ENCODE data around the gene ATP13A2.
"Not testable (repeated sequence)": the region's sequence is repeated elsewhere in the genome, so short reads cannot be mapped to it uniquely, and the experiment has no call there.

The ATP13A2 gene

DNA sequence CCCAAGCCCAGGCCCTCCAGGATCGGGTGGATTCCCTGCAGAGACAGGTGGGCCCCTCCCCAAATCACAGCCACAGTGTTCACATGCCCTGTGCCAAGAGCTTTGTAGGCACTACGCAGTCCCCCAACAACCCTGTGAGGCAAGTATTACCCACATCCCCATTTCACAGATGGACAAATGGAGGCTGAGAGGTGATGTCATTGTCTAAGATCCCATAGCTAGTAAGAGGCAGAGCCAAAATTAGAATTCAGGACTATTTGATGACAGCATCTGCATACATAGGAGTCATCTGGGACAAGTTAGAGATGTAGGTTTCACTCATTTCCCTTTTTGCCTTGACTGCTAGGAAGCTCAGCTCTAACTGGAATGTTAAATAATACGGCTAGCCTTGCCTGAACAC lies 43.4 kb downstream of the ATP13A2 start:
- no peak for DNase-seq
- in situ Hi-C loops (cut with MboI; ENCODE audit: low pct_unique_long_range_greater_than_20kb, low sequenced_read_pairs) = no loop called here

DNA sequence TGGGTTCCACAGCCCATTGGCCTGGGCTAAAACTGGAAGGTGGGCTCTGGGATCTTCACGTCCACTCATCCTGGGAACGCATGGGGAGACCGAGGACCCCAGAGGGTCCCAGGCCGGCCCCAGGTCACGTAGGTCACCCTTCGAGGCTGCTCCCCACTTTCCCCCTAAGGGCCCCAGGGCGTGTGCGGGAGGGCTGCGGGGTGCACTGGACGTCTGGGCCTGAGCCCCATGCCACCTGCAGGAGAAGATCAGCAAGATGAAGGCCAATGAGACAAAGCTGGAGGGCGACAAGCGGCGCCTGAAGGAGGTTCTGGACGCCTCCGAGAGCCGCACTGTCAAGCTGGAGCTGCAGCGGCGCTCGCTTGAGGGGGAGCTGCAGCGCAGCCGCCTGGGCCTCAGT lies 43.8 kb downstream of the ATP13A2 start:
- DNase-seq = no peak
- in situ Hi-C loops (cut with MboI; ENCODE audit: low pct_unique_long_range_greater_than_20kb, low sequenced_read_pairs) = no loop called here

DNA sequence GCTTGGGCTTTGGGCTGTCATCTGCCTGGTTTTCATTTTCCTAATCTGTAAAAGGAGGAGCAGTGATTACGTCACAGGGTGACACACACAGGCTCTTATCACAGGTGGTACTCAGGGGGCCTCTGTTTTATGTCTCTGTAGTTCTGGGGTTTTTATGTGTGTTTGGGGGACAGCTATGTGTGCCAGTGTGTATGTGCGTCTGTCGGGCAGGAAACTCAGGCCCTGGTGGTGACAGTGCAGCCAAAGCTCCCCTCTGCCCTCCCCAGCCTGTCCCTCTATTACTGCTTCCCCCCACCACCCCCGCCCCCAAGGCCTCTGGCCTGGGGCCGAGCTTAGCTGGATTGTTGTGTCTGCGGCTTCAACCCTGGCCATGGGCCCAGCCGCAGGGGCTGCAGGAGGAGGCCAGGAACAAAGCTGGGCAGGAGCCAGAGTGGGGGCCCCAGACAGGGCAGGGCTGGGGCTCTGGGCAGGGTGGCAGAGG lies 44.6 kb downstream of the ATP13A2 start:
- in situ Hi-C loops (cut with MboI; ENCODE audit: low pct_unique_long_range_greater_than_20kb, low sequenced_read_pairs) = no loop called here
- no peak for DNase-seq

DNA sequence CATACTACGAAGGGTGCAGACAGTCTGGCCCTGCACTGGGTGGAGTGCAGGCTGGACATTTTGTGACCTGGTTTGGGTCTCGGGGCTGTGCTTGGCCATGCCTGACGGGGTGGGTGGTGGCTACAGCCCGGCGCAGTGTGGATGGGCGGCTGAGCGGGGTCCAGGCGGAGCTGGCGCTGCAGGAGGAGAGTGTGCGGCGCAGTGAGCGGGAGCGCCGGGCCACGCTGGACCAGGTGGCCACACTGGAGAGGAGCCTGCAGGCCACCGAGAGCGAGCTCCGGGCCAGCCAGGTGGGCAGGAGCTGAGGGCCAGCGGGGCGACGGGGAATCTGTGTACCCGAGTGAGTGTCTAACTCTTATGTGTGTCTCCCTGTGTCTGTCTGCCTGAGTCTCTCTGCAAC lies 45.4 kb downstream of the ATP13A2 start:
- in situ Hi-C loops (cut with MboI; ENCODE audit: low pct_unique_long_range_greater_than_20kb, low sequenced_read_pairs) = no loop called here
- no peak for DNase-seq

DNA sequence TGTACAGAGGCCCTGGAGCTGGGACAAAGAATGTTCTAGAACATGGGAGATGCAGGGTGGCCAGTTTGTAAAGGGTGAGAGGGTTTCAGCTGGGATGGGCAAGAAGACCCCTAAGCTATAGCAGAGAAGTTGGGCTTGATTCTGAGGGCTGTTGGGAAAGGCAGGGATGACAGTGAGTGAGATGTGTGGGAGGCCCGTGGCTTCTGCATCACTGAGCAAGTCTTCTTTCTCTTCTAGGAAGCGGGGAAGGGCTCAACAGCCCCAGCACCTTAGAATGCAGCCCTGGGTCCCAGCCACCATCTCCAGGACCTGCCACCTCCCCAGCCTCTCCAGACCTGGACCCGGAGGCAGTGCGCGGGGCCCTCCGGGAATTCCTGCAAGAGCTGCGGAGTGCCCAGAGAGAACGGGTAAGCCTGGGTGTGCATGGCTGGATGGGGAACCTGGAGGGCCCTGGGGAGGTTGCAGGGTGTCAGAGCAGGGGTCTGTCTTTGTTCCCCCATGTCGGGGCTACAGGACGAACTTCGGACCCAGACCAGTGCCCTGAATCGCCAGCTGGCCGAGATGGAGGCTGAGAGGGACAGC lies 46.2 kb downstream of the ATP13A2 start:
- in situ Hi-C loops (cut with MboI; ENCODE audit: low pct_unique_long_range_greater_than_20kb, low sequenced_read_pairs) = no loop called here
- DNase-seq = no peak

DNA sequence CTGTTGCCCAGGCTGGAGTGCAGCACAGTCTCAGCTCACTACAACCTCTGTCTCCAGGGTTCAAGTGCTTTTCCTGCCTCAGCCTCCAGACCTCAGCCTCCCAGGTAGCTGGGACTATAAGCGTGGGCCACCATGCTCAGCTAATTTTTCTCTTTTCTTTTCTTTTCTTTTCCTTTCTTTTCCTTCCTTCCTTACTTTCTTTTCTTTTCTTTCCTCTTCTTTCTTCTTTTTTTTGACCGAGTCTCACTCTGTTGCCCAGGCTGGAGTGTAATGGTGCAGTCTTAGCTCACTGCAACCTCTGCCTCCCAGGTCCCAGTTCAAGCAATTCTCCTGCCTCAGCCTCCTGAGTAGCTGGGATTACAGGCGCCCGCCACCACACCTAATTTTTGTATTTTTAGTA lies 47.6 kb downstream of the ATP13A2 start:
- DNase-seq; in situ Hi-C loops (cut with MboI; ENCODE audit: low pct_unique_long_range_greater_than_20kb, low sequenced_read_pairs): not testable (repeated sequence)

DNA sequence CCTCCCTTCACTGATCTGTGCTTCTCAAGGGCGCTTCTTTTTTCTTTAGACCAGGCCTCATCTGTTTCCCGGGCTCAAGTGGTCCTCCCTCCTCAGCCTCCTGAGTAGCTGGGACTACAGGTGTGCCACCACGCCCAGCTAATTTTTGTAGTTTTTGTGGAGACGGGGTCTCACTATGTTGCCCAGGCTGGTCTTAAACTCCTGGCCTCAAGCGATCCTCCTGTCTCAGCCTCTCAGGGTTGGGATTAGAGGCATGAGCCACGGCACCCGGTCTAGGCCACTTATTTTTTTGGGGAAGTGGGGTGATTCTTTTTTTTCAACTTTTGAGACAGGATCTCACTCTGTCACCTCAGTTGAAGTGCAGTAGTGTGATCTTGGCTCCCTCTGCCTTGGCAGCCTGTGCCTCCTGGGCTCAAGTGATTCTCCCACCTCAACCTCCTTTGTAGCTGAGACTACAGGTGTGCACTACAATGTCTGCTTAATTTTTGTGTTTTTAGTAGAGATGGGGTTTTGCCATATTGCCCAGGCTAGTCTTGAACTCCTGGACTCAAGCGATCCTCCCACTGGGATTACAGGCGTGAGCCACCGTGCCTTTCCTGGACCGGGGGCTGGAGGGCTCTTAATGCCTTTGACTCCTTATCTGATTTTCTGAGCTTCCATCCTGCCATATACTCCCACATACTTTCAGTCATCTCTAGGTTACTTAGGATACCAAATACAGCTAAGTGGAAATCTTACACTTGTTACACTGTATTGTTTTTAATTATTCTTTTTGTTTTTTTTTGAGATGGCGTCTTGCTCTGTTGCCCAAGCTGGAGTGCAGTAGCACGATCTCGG lies 50.2 kb downstream of the ATP13A2 start:
- no peak for DNase-seq
- in situ Hi-C loops (cut with MboI; ENCODE audit: low pct_unique_long_range_greater_than_20kb, low sequenced_read_pairs) = no loop called here

DNA sequence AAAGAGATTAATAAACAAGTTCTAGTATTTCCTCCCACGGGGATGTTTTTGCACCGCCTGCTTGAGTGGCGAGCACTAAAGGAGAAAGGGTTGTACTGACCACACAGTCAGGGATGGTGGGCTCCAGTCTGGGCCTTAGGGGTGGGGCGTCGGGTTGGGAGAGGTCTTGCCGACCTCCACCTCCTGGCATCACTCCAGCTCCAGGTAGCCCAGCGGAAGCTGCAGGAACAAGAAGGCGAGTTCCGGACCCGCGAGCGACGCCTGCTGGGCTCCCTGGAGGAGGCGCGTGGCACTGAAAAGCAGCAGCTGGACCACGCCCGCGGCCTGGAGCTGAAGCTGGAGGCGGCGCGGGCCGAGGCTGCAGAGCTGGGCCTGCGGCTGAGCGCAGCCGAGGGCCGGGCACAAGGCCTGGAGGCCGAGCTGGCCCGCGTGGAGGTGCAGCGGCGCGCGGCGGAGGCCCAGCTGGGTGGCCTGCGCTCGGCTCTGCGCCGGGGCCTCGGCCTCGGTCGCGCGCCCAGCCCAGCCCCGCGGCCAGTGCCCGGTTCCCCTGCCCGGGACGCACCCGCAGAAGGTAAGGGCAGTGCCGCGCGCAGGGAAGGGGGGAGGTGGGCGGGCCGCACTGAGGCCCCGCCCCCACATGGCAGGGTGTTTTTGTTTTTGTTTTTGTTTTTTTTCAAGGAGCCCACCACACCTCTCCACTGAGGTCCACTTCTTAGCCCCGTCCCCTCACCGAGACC lies 51.0 kb downstream of the ATP13A2 start:
- DNase-seq = no peak
- in situ Hi-C loops (cut with MboI; ENCODE audit: low pct_unique_long_range_greater_than_20kb, low sequenced_read_pairs) = no loop called here

DNA sequence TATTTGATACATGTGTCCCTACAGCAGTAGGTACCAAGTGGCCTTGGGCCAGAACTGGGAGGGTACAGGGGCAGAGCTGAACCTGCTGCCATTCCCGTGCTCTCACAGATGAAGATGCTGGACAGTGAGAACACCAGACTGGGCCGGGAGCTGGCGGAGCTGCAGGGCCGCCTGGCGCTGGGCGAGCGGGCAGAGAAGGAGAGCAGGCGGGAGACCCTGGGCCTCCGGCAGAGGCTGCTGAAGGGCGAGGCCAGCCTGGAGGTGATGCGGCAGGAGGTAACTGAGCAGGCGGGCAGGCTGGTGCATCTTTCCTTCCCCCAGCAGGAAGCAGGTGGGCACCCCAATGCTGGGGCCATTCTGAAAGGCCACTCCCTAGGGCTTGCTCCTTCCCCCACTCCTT lies 53.3 kb downstream of the ATP13A2 start:
- in situ Hi-C loops (cut with MboI; ENCODE audit: low pct_unique_long_range_greater_than_20kb, low sequenced_read_pairs) = no loop called here
- DNase-seq = no peak

DNA sequence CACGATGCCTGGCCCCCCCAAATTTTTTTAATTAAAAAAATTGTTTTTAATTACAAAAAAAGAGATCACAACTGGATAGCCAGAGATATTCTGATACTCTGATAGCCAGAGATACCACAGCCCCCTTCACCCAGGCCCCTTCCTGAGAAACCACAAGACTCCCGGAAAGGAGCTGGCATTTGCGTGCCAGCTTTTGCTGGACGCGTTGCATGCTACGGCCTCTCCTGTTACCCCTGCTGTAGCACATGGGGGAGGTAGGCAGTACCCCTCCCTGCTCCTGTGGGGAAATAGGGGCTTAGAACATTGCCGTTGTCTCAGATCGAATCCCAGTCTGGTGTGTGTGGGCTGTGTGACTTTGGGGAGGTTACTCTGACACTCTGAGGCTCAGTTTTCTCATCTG lies 54.0 kb downstream of the ATP13A2 start:
- in situ Hi-C loops (cut with MboI; ENCODE audit: low pct_unique_long_range_greater_than_20kb, low sequenced_read_pairs) = no loop called here
- DNase-seq = no peak

DNA sequence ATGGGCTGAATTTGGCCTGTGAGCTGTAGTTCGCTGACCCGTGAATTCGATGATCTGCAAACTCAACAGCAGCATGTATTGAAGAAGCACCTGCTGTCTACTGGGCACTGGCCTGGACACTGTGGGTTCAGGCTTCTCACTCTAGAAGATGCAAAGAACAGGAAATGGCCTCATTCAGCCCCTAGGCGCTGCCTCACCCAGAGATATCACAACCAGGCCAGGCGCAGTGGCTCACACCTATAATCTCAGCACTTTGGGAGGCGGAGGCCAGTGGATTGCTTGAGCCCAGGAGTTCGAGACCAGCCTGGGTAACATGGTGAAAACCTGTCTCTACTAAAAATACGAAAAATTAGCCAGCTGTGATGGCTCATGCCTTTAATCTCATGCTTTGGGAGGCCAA lies 55.0 kb downstream of the ATP13A2 start:
- no peak for DNase-seq
- in situ Hi-C loops (cut with MboI; ENCODE audit: low pct_unique_long_range_greater_than_20kb, low sequenced_read_pairs) = no loop called here

DNA sequence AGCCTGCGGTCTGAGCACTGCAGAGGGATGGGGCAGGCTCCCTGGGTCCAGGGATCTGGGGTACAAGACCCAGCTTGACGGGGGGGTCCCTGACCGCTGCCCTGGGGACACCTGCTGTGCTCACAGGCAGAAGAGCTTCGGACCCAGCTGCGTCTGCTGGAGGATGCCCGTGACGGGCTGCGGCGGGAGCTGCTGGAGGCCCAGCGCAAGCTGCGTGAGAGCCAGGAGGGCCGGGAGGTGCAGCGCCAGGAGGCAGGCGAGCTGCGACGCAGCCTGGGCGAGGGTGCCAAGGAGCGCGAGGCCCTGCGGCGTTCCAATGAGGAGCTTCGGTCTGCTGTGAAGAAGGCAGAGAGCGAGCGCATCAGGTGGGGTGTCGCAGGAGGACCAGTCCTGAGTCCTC lies 56.5 kb downstream of the ATP13A2 start:
- no peak for DNase-seq

DNA sequence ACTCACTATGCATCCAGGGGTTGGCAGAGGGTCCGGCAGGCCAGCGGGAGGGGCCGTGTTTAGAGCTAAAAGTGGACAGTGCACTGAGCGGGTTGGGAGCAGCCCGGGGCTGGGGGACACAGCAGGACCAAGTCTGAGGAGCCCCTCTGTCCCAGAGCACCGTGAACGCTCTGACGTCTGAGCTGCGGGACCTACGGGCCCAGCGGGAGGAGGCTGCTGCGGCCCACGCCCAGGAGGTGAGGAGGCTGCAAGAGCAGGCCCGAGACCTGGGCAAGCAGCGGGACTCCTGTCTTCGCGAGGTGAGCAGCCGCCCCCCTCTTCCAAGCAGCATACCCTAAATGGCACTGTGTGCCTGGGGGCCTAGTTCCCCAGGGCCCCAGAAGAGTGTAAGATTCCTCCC lies 57.1 kb downstream of the ATP13A2 start:
- DNase-seq = no peak
- in situ Hi-C loops (cut with MboI; ENCODE audit: low pct_unique_long_range_greater_than_20kb, low sequenced_read_pairs) = no loop called here

More for the DNA sequence above, 56.5 kb downstream of the ATP13A2 start:
- in situ Hi-C loops (cut with MboI; ENCODE audit: low pct_unique_long_range_greater_than_20kb, low sequenced_read_pairs) = no loop called here

DNA sequence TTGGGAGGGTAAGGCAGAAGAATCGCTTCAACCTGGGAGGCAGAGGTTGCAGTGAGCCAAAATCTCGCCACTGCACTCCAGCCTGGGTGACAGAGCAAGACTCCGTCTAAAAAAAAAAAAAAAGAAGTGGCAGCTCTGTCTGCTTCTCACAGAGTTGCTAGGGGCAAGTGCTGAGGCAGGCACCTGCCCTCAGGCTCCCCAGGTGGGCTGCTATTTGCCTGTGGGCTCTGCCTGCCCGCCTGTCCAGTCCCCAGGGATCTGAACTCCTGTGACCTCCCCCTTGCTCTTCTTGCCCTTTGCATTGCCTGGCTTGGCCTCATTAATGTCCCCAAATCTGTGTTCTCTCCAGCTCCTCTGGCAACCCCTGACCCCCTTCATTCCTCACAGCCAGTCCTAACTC lies 59.4 kb downstream of the ATP13A2 start:
- DNase-seq; in situ Hi-C loops (cut with MboI; ENCODE audit: low pct_unique_long_range_greater_than_20kb, low sequenced_read_pairs): not testable (repeated sequence)

DNA sequence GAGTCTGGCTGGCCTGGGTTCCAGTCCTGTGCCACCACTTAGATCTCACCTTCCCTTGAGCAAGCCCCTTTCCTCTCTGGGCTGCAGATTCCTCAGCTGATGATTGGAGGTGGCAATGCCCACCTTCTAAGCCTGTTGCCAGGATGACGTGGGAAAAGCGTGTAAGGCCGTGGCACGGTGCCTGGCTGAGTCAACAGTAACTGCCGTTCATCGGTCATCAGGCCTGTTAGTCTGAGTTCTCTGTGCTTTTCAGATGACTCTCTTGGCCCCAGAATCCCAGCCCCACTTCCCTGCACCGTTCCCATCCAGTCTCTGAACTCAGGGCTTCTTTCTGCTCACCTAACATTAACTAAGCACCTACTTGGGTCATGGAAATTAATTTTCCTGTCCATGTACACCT lies 62.7 kb downstream of the ATP13A2 start:
- in situ Hi-C loops (cut with MboI; ENCODE audit: low pct_unique_long_range_greater_than_20kb, low sequenced_read_pairs); DNase-seq: not testable (repeated sequence)

DNA sequence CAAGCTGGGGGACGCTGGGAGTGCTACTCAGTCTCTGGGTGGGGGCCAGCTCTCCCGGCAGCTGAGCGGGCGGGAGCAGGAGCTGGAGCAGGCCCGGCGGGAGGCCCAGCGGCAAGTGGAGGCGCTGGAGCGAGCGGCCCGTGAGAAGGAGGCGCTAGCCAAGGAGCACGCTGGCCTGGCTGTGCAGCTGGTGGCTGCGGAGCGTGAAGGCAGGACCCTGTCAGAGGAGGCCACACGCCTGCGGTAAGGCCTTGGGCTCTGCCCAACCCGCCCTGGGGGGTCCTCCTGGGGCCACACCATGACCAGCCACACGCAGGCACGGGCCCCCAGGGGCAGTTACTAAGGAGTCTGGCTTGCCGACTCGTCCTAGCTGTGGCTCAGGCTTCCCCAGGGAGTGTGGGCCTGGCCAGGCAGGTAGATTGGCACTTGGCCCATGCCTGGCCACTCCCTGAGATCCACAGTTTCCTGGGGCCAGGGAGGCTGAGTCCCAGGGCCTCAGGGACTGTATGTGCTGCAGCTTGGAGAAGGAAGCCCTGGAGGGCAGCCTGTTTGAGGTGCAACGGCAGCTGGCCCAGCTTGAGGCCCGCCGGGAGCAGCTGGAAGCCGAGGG lies 63.3 kb downstream of the ATP13A2 start:
- DNase-seq; in situ Hi-C loops (cut with MboI; ENCODE audit: low pct_unique_long_range_greater_than_20kb, low sequenced_read_pairs): not testable (repeated sequence)

DNA sequence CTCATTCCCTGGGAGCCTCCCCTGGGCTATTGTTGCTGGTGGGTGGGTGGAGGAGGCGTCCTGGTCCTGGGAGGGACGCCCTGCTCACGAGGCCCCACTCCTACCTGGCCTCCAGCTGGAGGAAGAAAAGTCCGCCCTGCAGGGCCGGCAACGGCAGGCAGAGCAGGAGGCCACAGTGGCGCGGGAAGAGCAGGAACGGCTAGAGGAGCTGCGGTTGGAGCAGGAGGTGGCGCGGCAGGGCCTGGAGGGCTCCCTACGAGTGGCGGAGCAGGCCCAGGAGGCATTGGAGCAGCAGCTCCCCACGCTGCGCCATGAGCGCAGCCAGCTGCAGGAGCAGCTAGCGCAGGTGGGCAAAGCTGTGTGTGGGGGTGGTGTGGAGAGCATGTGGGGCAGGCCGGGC lies 65.1 kb downstream of the ATP13A2 start:
- in situ Hi-C loops (cut with MboI; ENCODE audit: low pct_unique_long_range_greater_than_20kb, low sequenced_read_pairs) = no loop called here

DNA sequence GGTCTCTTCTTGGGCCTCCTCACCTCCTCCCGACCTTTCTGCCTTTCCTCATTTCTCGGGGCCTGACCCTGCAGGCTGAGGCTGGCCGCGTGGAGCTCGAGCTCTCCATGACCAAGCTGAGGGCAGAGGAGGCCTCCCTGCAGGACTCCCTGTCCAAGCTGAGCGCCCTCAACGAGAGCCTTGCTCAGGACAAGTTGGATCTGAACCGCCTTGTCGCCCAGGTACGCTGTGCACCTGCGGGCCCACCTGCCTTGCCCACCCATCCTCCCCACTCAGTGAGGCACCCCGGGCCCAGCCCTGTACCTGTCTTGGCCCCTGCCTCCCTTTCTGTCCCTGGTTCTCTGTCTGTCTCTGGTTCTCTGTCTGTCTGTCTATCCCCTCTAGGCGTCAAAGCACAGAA lies 65.5 kb downstream of the ATP13A2 start:
- DNase-seq; in situ Hi-C loops (cut with MboI; ENCODE audit: low pct_unique_long_range_greater_than_20kb, low sequenced_read_pairs): not testable (repeated sequence)

More for the DNA sequence above, 65.1 kb downstream of the ATP13A2 start:
- DNase-seq = no peak

DNA sequence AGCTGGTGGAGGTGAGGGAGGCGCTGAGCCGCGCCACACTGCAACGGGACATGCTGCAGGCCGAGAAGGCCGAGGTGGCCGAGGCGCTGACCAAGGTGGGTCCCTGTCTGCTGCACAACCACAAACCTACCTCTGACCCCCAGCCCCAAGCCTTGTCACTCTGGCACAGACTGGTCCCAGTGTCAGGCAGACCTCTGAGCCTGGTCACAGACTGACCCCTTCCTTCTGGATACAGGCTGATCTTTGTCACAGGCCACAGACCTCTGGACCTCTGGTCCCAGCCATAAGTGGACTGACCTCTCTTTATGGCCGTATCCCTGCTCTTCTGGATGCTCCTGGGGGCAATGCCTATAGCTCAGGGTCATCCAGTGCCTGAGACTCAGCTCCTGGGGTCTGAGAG lies 66.2 kb downstream of the ATP13A2 start:
- DNase-seq; in situ Hi-C loops (cut with MboI; ENCODE audit: low pct_unique_long_range_greater_than_20kb, low sequenced_read_pairs): not testable (repeated sequence)

DNA sequence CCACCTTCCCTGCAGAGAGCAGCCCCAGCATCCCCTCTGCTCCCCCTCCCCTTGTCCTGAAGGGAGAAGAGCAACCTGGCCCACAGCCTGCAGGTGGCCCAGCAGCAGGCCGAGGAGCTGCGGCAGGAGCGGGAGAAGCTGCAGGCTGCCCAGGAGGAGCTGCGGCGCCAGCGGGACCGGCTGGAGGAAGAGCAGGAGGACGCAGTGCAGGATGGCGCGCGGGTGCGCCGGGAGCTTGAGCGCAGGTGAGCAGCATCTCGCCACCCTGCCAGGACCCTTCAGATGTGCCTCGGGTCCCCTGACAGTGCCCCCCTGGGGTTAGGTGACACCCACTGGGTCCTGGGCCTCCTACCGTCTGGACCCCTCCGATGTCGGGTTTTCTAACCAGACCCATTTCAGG lies 67.7 kb downstream of the ATP13A2 start:
- in situ Hi-C loops (cut with MboI; ENCODE audit: low pct_unique_long_range_greater_than_20kb, low sequenced_read_pairs) = no loop called here
- no peak for DNase-seq

Data from KBM-7 (cell line).